GM18502 (cell line): Measurements from ENCODE around the gene LRRN3.
A peak's percentile ranks its signal among the peaks of the same experiment; 100 is the strongest.

Experiments
- ATAC-seq: cut with Tn5 transposase; IDR thresholded peaks from one replicate; pipeline ENCODE4 v1.9.1; 2021; ENCODE audit warnings: mild to moderate bottlenecking; ENCODE audit not compliant: unreplicated experiment, poor library complexity

Gene LRRN3

GRCh38 chr7:111103678-111104274 lies 12.8 kb downstream of the LRRN3 start:
- peak; percentile 73 for ATAC-seq

- ATAC-seq, result peak; percentile 48
Measured at GRCh38 chr7:111104710-111105109, 13.8 kb downstream of the LRRN3 start.

- no peak for ATAC-seq
Measured at GRCh38 chr7:111105269-111105668, 14.3 kb downstream of the LRRN3 start.

- ATAC-seq, result no peak
Measured at GRCh38 chr7:111107579-111107978, 16.7 kb downstream of the LRRN3 start.

GRCh38 chr7:111108000-111108399 lies 17.1 kb downstream of the LRRN3 start:
- ATAC-seq, result no peak

- ATAC-seq, result no peak
Measured at GRCh38 chr7:111108496-111108895, 17.6 kb downstream of the LRRN3 start.

GRCh38 chr7:111112439-111112838 lies 21.5 kb downstream of the LRRN3 start:
- ATAC-seq, result no peak

- ATAC-seq, result peak; percentile 84
Measured at GRCh38 chr7:111113263-111114017, 22.5 kb downstream of the LRRN3 start.

GRCh38 chr7:111115966-111116365 lies 25.0 kb downstream of the LRRN3 start:
- no peak for ATAC-seq

- no peak for ATAC-seq
Measured at GRCh38 chr7:111126987-111127386, 36.1 kb downstream of the LRRN3 start.

- ATAC-seq, result no peak
Measured at GRCh38 chr7:111129435-111129834, 38.5 kb downstream of the LRRN3 start.

- ATAC-seq, result no peak
Measured at GRCh38 chr7:111132833-111133232, 41.9 kb downstream of the LRRN3 start.

- ATAC-seq, result peak; percentile 88
Measured at GRCh38 chr7:111137296-111138192, 46.6 kb downstream of the LRRN3 start.

GRCh38 chr7:111138193-111138569 lies 47.3 kb downstream of the LRRN3 start:
- peak; percentile 98 for ATAC-seq

GRCh38 chr7:111138586-111138985 lies 47.7 kb downstream of the LRRN3 start:
- ATAC-seq, result no peak

GRCh38 chr7:111140091-111140865 lies 49.4 kb downstream of the LRRN3 start:
- no peak for ATAC-seq

- ATAC-seq, result no peak
Measured at GRCh38 chr7:111145472-111145871, 54.5 kb downstream of the LRRN3 start.

GRCh38 chr7:111146136-111146535 lies 55.2 kb downstream of the LRRN3 start:
- ATAC-seq, result no peak

GRCh38 chr7:111147708-111148533 lies 57.0 kb downstream of the LRRN3 start:
- ATAC-seq, result no peak
